ENCODE data around the gene XXYLT1. TPM values are rescaled to one million over a fixed set of nuclear protein-coding genes. Genes with fewer than 3 reads are reported as not detected.

Gene XXYLT1
- total RNA-seq, 1 donor, result 21.0 TPM

- TF ChIP-seq CTCF (IDR thresholded peaks at IDR 0.05; ENCODE audit: insufficient read depth, low read length), result no peak
- no peak for DNase-seq (ENCODE audit: low read depth)
- H3K4me3 ChIP-seq (ENCODE audit: low read depth, low read length), result no peak overlapping the region
These were observed 92.6 kb downstream of the XXYLT1 start for GRCh38 chr3:195178124-195178910.

- no peak for TF ChIP-seq CTCF (IDR thresholded peaks at IDR 0.05; ENCODE audit: insufficient read depth, low read length)
- no peak for DNase-seq (ENCODE audit: low read depth)
- H3K4me3 ChIP-seq (ENCODE audit: low read depth, low read length), result no peak overlapping the region
These were observed 93.4 kb downstream of the XXYLT1 start for GRCh38 chr3:195177422-195178123.

GRCh38 chr3:195176776-195177175 lies 94.2 kb downstream of the XXYLT1 start:
- no peak for DNase-seq (ENCODE audit: low read depth)
- TF ChIP-seq CTCF (IDR thresholded peaks at IDR 0.05; ENCODE audit: insufficient read depth, low read length), result no peak
- H3K4me3 ChIP-seq (ENCODE audit: low read depth, low read length), result no peak overlapping the region

- DNase-seq (ENCODE audit: low read depth), result no peak
- no peak overlapping the region for H3K4me3 ChIP-seq (ENCODE audit: low read depth, low read length)
- no peak for TF ChIP-seq CTCF (IDR thresholded peaks at IDR 0.05; ENCODE audit: insufficient read depth, low read length)
These were observed 95.3 kb downstream of the XXYLT1 start for GRCh38 chr3:195175476-195176337.

- H3K4me3 ChIP-seq (ENCODE audit: low read depth, low read length), result no peak overlapping the region
- no peak for TF ChIP-seq CTCF (IDR thresholded peaks at IDR 0.05; ENCODE audit: insufficient read depth, low read length)
- DNase-seq (ENCODE audit: low read depth), result no peak
These were observed 95.9 kb downstream of the XXYLT1 start for GRCh38 chr3:195175076-195175475.

GRCh38 chr3:195173657-195174056 lies 97.3 kb downstream of the XXYLT1 start:
- TF ChIP-seq CTCF (IDR thresholded peaks at IDR 0.05; ENCODE audit: insufficient read depth, low read length), result no peak
- no peak overlapping the region for H3K4me3 ChIP-seq (ENCODE audit: low read depth, low read length)
- DNase-seq (ENCODE audit: low read depth), result no peak
